T-helper 1 cell (primary cell): ENCODE measurements around the gene PTPRN2.
"Not testable (repeated sequence)": the region's sequence is repeated elsewhere in the genome, so short reads cannot be mapped to it uniquely, and the experiment has no call there.

Source experiments
- DNase-seq, 5 donors: peaks; one replicate each; pipeline ENCODE4 v3.0.0-alpha.2; 2012 to 2020

The PTPRN2 gene

GRCh38 chr7:157711353-157711888, 876.2 kb downstream of the PTPRN2 start:
- no peak for DNase-seq

GRCh38 chr7:157710396-157710795, 877.2 kb downstream of the PTPRN2 start:
- no peak for DNase-seq

GRCh38 chr7:157709531-157710251, 877.9 kb downstream of the PTPRN2 start:
- no peak for DNase-seq

- no peak for DNase-seq
Measured at GRCh38 chr7:157708919-157709295, 878.7 kb downstream of the PTPRN2 start.

- DNase-seq = no peak
Measured at GRCh38 chr7:157707983-157708918, 879.4 kb downstream of the PTPRN2 start.

- no peak for DNase-seq
Measured at GRCh38 chr7:157704365-157704764, 883.3 kb downstream of the PTPRN2 start.

GRCh38 chr7:157703534-157704195, 884.0 kb downstream of the PTPRN2 start:
- no peak for DNase-seq

GRCh38 chr7:157703131-157703530, 884.5 kb downstream of the PTPRN2 start:
- no peak for DNase-seq

GRCh38 chr7:157702311-157703023, 885.2 kb downstream of the PTPRN2 start:
- DNase-seq = no peak

GRCh38 chr7:157701395-157702180, 886.0 kb downstream of the PTPRN2 start:
- DNase-seq = not testable (repeated sequence)

- no peak for DNase-seq
Measured at GRCh38 chr7:157700231-157701005, 887.2 kb downstream of the PTPRN2 start.

GRCh38 chr7:157699357-157700013, 888.1 kb downstream of the PTPRN2 start:
- DNase-seq = no peak

GRCh38 chr7:157697287-157697686, 890.3 kb downstream of the PTPRN2 start:
- not testable (repeated sequence) for DNase-seq

- not testable (repeated sequence) for DNase-seq
Measured at GRCh38 chr7:157695609-157696008, 892.0 kb downstream of the PTPRN2 start.

GRCh38 chr7:157694376-157694665, 893.3 kb downstream of the PTPRN2 start:
- DNase-seq = no peak

GRCh38 chr7:157693521-157694375, 893.9 kb downstream of the PTPRN2 start:
- peak in 1 of 5 donors; percentile 4 for DNase-seq

- no peak for DNase-seq
Measured at GRCh38 chr7:157693071-157693520, 894.5 kb downstream of the PTPRN2 start.

- DNase-seq = peak in 1 of 5 donors; percentile 8
Measured at GRCh38 chr7:157692460-157693011, 895.1 kb downstream of the PTPRN2 start.
